Tibial nerve (tissue), 4 donors: ENCODE results near the gene MTCL1. TPM values are rescaled to one million over a fixed set of nuclear protein-coding genes. Genes with fewer than 3 reads are reported as not detected.

ENCODE experiments used
- DNase-seq, 2 donors: peaks; one replicate each; pipeline ENCODE4 v3.0.0-alpha.2; 2019; ENCODE audit warnings: low spot score in 2 of 2
- H3K27ac ChIP-seq, 4 donors: fragments of 200-600 bp; sonication (generic) in 3 of 4; one replicate each; pipeline ENCODE4 v1.5.1; 2017 to 2019; ENCODE audit warnings: mild to moderate bottlenecking in 1 of 4
- H3K27me3 ChIP-seq, 2 donors: fragments of 200-600 bp; sonication (generic) in 1 of 2; one replicate each; pipeline versions ENCODE4 v1.5.1 to v1.6.0; 2017 to 2019
- H3K36me3 ChIP-seq, 3 donors: fragments of 200-600 bp; sonication (generic); one replicate each; pipeline ENCODE4 v1.5.1; 2018 to 2019
- H3K4me1 ChIP-seq, 4 donors: fragments of 200-600 bp; sonication (generic) in 3 of 4; one replicate each; pipeline ENCODE4 v1.5.1; 2017 to 2019
- H3K4me3 ChIP-seq, 4 donors: fragments of 200-600 bp; sonication (generic) in 3 of 4; one replicate each; pipeline ENCODE4 v1.5.1; 2017 to 2019; ENCODE audit warnings: mild to moderate bottlenecking in 1 of 4, moderate library complexity in 1 of 4
- H3K9me3 ChIP-seq, 4 donors: fragments of 200-600 bp; sonication (generic) in 3 of 4; one replicate each; pipeline ENCODE4 v1.5.1; 2017 to 2019
- EP300 ChIP-seq, 2 donors: sonication (generic); formaldehyde crosslinking; IDR thresholded peaks; one replicate each; pipeline ENCODE4 v1.6.1; 2017; ENCODE audit warnings: antibody characterized with exemption in 2 of 2, mild to moderate bottlenecking in 1 of 2
- POLR2A ChIP-seq, 2 donors: fragments of 450-650 bp; IDR thresholded peaks; one replicate each; pipeline ENCODE4 v1.6.1; 2017; ENCODE audit warnings: antibody characterized with exemption in 2 of 2, mild to moderate bottlenecking in 2 of 2, moderate library complexity in 2 of 2
- WGBS, 2 donors: methylation state at CpG; one replicate each; pipeline ENCODE4 v1.1.5; 2018; 5-methylcytosine and 5-hydroxymethylcytosine counted together
- total RNA-seq, 4 donors: library from RNA; depleted of rRNA; stranded (reverse); fragments of >200 nt; gene quantifications; one replicate each; pipeline ENCODE4 v1.1.0, GENCODE V29; 2016
- TF ChIP-seq, protein P1 (sequence below), 5 experiments: fragments of 200-600 bp in 3 of 5; fragments of 450-650 bp in 2 of 5; sonication (generic) in 3 of 5; IDR thresholded peaks; one replicate each; pipeline ENCODE4 v1.5.1; 2016 to 2019; ENCODE audit warnings: antibody characterized with exemption in 5 of 5, mild to moderate bottlenecking in 3 of 5, moderate library complexity in 2 of 5

MTCL1 gene
- total RNA-seq, 4 donors from 2014 or later, result 4.6 to 18.3 (median 5.3) TPM

DNA sequence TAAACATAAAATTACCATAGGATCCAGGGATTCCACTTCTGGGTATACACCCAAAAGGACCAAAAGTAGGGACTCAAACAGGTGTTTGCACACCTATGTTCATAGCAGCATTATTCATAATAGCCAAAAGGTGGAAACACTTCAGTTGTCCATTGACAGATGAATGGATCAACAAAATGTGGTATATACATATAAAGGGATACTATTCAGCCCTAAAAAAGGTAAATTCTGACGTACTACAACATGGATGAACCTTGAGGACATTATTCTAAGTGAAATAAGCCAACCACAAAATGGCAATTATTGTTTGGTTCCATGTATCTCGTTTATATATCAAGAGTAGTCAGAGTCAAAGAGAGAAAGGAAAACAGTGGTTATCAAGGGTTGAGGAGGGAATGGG is 128.1 kb downstream of the MTCL1 start:
- peaks cover 0 to 7% (median 0%) of the 10 kb centered on the region in 4 donors for H3K9me3 ChIP-seq
- 88 to 92% methylated on average over 2 of the region's 2 CpGs for WGBS, 2 donors
- no peak overlapping the region for H3K27ac ChIP-seq
- DNase-seq, result no peak
- H3K4me1 ChIP-seq, result no peaks in the 10 kb centered on the region
- no peaks in the 10 kb centered on the region for H3K27me3 ChIP-seq
- no peak overlapping the region for H3K4me3 ChIP-seq
- no peak for TF ChIP-seq POLR2A (IDR thresholded peaks at IDR 0.05)
- TF ChIP-seq EP300 (IDR thresholded peaks at IDR 0.05), result no peak
- TF ChIP-seq, protein P1, sequence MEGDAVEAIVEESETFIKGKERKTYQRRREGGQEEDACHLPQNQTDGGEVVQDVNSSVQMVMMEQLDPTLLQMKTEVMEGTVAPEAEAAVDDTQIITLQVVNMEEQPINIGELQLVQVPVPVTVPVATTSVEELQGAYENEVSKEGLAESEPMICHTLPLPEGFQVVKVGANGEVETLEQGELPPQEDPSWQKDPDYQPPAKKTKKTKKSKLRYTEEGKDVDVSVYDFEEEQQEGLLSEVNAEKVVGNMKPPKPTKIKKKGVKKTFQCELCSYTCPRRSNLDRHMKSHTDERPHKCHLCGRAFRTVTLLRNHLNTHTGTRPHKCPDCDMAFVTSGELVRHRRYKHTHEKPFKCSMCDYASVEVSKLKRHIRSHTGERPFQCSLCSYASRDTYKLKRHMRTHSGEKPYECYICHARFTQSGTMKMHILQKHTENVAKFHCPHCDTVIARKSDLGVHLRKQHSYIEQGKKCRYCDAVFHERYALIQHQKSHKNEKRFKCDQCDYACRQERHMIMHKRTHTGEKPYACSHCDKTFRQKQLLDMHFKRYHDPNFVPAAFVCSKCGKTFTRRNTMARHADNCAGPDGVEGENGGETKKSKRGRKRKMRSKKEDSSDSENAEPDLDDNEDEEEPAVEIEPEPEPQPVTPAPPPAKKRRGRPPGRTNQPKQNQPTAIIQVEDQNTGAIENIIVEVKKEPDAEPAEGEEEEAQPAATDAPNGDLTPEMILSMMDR (IDR thresholded peaks at IDR 0.05), result no peak
- H3K36me3 ChIP-seq, result no peaks in the 10 kb centered on the region

DNA sequence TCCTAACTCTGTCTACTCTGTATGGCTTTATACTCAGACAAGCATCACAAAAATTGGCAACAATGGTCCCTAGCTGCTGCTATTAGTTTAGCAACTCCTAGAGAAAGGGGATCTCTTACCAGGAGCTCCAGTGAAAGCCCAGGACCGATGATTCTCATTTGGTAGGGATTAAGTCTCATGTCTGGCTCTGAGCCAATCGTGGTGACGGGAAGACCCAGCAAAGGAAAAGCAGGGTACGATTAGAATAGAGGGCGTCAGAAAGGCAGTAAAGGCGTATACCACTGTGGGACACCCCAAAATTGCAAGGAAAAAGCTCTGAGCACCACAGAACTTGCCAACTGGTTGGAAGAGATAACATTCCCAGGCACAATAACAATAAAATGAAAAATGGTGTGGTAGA is 129.5 kb downstream of the MTCL1 start:
- no peaks in the 10 kb centered on the region for H3K4me1 ChIP-seq
- H3K27ac ChIP-seq, result no peak overlapping the region
- no peak for DNase-seq
- no peak for TF ChIP-seq EP300 (IDR thresholded peaks at IDR 0.05)
- TF ChIP-seq, protein P1 (IDR thresholded peaks at IDR 0.05), result no peak
- no peak for TF ChIP-seq POLR2A (IDR thresholded peaks at IDR 0.05)
- no peaks in the 10 kb centered on the region for H3K27me3 ChIP-seq
- no peaks in the 10 kb centered on the region for H3K36me3 ChIP-seq
- no peak overlapping the region for H3K4me3 ChIP-seq
- 76 to 79% methylated on average over 6 of the region's 6 CpGs for WGBS, 2 donors
- H3K9me3 ChIP-seq, result peaks cover 0 to 7% (median 0%) of the 10 kb centered on the region in 4 donors

DNA sequence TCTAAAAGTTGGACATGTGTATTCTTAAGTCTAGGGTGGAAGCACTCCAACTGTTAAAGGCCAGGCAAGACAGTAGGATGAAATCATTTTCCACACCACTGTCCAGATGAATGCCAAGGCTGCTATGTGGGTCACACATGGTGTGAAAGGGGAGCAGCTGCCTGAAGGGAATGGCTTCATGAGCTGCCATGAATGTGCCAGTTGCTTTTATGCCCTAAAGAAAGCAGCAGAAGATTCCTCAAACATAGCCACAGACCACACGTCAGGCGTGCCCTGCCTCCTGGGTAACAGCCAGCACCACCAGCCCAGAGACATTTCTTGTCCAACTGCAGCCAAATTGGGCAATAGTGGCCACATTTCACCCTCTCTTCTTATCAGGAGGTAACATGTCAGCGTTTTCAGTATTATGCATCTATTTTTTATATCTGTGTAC is 130.2 kb downstream of the MTCL1 start:
- TF ChIP-seq POLR2A (IDR thresholded peaks at IDR 0.05) (no peak), EP300 (IDR thresholded peaks at IDR 0.05) (no peak)
- TF ChIP-seq, protein P1 (IDR thresholded peaks at IDR 0.05), result no peak
- DNase-seq, result no peak
- no peak overlapping the region for H3K4me3 ChIP-seq
- H3K4me1 ChIP-seq, result no peaks in the 10 kb centered on the region
- no peaks in the 10 kb centered on the region for H3K36me3 ChIP-seq
- no peak overlapping the region for H3K27ac ChIP-seq
- H3K27me3 ChIP-seq, result no peaks in the 10 kb centered on the region
- H3K9me3 ChIP-seq, result peaks cover 0 to 7% (median 0%) of the 10 kb centered on the region in 4 donors
- 69 to 75% methylated on average over 3 of the region's 3 CpGs for WGBS, 2 donors

DNA sequence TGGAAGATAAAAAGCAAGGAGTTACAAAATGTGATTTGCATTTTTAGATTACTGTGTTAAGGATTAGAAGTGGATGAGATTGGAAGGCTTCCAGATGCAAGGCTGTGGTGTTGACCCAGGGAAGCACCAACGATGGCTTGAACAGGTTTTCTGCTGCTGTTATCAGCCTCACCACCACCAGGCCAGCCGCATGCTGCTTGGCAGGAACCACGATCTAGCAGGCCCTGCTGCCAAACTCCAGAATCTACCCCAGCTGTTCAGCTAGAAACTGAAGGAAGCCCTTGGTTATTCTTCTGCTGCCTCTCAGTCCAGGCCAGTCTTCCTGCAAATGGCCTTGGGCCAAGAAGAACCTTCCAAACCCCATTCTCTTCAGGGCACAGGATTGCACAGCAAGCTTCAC is 133.9 kb downstream of the MTCL1 start:
- DNase-seq, result no peak
- no peak overlapping the region for H3K4me3 ChIP-seq
- no peaks in the 10 kb centered on the region for H3K36me3 ChIP-seq
- H3K4me1 ChIP-seq, result no peaks in the 10 kb centered on the region
- WGBS, 2 donors, result 65 to 69% methylated on average over 3 of the region's 3 CpGs
- peaks cover 0 to 7% (median 0%) of the 10 kb centered on the region in 4 donors for H3K9me3 ChIP-seq
- TF ChIP-seq, protein P1 (IDR thresholded peaks at IDR 0.05), result no peak
- no peak for TF ChIP-seq POLR2A (IDR thresholded peaks at IDR 0.05)
- no peak for TF ChIP-seq EP300 (IDR thresholded peaks at IDR 0.05)
- no peak overlapping the region for H3K27ac ChIP-seq
- H3K27me3 ChIP-seq, result no peaks in the 10 kb centered on the region

DNA sequence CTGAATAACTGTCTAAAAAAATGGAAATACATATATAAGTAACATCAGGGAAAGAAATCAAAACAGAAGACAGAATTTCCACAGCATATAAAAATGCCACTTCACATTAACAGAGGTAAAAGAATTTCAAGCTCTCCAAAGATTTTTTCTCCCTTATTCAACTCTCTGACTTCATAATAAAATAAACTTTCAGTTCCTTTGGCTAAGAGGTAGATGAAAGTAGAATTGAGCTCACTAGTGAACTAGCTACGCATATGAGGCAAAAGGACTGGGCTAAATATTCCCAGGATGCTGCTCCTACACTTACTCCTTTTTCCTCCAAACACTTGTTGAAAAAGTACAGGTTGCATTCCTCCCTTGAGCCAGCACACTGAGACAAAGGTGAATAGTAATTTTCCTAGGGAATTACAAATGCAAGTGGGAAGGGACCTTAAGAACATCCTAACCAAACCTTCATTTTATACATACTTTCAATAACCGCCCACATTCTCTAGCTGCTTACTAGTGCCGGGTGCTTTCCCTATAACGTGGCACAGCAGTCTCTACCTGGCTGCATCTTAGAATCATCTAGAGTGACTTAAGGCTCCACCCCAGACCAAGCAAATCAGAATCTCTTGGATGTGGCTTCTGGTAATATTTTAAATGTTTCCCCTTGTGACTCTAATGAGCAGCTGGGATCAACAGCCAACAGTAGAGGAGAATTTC is 136.6 kb downstream of the MTCL1 start:
- WGBS, 2 donors, result 68 to 77% methylated on average over 4 of the region's 4 CpGs
- Histone ChIP-seq H3K4me3 (no peak overlapping the region), H3K27ac (no peak overlapping the region), H3K9me3 (peaks cover 0 to 5% (median 0%) of the 10 kb centered on the region in 4 donors), H3K36me3 (no peaks in the 10 kb centered on the region), H3K27me3 (no peaks in the 10 kb centered on the region), H3K4me1 (no peaks in the 10 kb centered on the region)
- no peak for DNase-seq
- TF ChIP-seq POLR2A (IDR thresholded peaks at IDR 0.05) (no peak), EP300 (IDR thresholded peaks at IDR 0.05) (no peak)
- TF ChIP-seq, protein P1 (IDR thresholded peaks at IDR 0.05), result no peak
